WTC11 (cell line): Measurements from ENCODE around the gene RAD51.

Experiments used
- CTCF ChIP-seq: fragments of 200-600 bp; IDR thresholded peaks from 2 replicates; pipeline ENCODE4 v1.8.0; 2022; ENCODE audit warnings: antibody characterized with exemption
- TF ChIP-seq, protein P1 (sequence below): sonication (generic); formaldehyde crosslinking; IDR thresholded peaks from 2 replicates; pipeline ENCODE4 v1.8.1; 2022; ENCODE audit warnings: low read depth, mild to moderate bottlenecking, moderate library complexity, missing genetic modification reagents, borderline replicate concordance

GRCh38 chr15:40680151-40680550 lies 14.8 kb upstream of the RAD51 start:
- TF ChIP-seq, protein P1, sequence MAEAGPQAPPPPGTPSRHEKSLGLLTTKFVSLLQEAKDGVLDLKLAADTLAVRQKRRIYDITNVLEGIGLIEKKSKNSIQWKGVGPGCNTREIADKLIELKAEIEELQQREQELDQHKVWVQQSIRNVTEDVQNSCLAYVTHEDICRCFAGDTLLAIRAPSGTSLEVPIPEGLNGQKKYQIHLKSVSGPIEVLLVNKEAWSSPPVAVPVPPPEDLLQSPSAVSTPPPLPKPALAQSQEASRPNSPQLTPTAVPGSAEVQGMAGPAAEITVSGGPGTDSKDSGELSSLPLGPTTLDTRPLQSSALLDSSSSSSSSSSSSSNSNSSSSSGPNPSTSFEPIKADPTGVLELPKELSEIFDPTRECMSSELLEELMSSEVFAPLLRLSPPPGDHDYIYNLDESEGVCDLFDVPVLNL (CRISPR knock-in tag): no peak
- no peak for TF ChIP-seq CTCF
